Fibroblast of the aortic adventitia (primary cell): ENCODE results near the gene MTREX. TPM values are rescaled to one million over a fixed set of nuclear protein-coding genes. Genes with fewer than 3 reads are reported as not detected.
A peak's percentile ranks its signal among the peaks of the same experiment; 100 is the strongest.

Source experiments
- DNase-seq: peaks from one replicate; pipeline ENCODE4 v3.0.0-alpha.2; 2010; ENCODE audit warnings: low read depth
- H3K4me3 ChIP-seq: 2 replicates; pipeline ENCODE4 v1.5.1; 2011; ENCODE audit warnings: low read depth, mild to moderate bottlenecking, control low read depth, low read length, moderate library complexity
- total RNA-seq: library from RNA; depleted of rRNA; stranded (reverse); fragments of >200 nt; gene quantifications from 2 replicates; pipeline ENCODE4 v1.2.3, GENCODE V29; 2012; ENCODE audit warnings: low replicate concordance
- TF ChIP-seq, protein P1 (sequence below): IDR thresholded peaks from 2 replicates; pipeline ENCODE4 v1.5.1; 2011; ENCODE audit warnings: mild to moderate bottlenecking, low read length, control low read depth, inconsistent platforms; ENCODE audit not compliant: insufficient read depth

Gene MTREX
- total RNA-seq, 1 donor = 123 TPM

DNA sequence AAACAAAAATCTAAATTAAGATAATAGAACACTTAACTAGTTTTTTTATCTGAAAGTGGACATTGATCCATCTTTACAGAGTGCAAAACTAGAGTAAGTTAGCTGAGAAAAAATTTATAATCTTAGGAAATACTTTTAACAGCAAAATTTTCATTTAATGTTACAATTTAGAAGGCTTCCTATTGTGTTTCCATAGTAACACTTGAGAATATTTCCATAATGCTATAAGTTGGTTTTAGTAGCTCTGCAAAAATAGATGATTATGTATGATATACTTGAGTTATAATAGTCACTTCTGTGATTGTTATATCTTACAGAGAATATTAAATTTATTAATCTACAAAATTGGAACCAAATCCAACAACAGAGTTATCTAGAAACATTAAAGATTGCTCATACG lies 78.6 kb downstream of the MTREX start:
- TF ChIP-seq, protein P1, sequence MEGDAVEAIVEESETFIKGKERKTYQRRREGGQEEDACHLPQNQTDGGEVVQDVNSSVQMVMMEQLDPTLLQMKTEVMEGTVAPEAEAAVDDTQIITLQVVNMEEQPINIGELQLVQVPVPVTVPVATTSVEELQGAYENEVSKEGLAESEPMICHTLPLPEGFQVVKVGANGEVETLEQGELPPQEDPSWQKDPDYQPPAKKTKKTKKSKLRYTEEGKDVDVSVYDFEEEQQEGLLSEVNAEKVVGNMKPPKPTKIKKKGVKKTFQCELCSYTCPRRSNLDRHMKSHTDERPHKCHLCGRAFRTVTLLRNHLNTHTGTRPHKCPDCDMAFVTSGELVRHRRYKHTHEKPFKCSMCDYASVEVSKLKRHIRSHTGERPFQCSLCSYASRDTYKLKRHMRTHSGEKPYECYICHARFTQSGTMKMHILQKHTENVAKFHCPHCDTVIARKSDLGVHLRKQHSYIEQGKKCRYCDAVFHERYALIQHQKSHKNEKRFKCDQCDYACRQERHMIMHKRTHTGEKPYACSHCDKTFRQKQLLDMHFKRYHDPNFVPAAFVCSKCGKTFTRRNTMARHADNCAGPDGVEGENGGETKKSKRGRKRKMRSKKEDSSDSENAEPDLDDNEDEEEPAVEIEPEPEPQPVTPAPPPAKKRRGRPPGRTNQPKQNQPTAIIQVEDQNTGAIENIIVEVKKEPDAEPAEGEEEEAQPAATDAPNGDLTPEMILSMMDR = no peak
- H3K4me3 ChIP-seq = no peak overlapping the region
- DNase-seq = no peak

DNA sequence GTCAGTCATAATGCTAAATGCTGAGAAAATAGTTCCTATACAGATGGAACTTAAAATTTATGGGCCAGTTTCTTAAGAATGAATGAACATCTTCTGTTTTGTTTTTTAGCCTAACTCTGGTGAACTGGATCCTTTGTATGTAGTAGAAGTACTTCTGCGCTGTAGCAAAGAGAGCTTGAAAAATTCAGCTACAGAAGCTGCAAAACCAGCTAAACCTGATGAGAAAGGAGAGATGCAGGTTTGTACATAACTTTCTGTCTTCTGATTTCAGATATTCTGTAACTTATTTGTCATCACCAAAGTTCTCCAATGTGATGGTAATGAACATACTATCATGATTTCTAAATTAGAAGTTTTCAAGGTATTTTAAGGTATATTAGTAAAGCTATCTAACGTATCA lies 80.1 kb downstream of the MTREX start:
- no peak overlapping the region for H3K4me3 ChIP-seq
- DNase-seq = no peak
- TF ChIP-seq, protein P1 = no peak

DNA sequence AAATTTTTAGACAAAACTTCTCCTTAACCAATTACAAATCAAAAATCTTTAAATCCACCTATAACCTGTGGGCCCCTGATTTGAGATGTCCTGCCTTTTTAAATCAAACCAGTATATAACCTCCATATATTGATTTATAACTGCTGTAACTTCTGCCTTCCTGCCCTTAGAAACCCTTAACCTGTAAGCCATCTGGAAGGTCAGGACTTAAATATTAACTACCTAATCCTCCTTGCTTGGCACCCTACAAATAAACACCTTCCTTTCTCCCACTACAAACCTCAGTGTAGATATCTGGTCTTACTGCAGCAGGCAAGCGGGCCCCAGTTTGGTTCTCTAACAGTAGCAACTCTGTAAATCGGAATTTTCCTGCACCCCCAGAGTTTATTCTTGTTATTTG lies 83.9 kb downstream of the MTREX start:
- H3K4me3 ChIP-seq = no peak overlapping the region
- TF ChIP-seq, protein P1 = no peak
- no peak for DNase-seq

DNA sequence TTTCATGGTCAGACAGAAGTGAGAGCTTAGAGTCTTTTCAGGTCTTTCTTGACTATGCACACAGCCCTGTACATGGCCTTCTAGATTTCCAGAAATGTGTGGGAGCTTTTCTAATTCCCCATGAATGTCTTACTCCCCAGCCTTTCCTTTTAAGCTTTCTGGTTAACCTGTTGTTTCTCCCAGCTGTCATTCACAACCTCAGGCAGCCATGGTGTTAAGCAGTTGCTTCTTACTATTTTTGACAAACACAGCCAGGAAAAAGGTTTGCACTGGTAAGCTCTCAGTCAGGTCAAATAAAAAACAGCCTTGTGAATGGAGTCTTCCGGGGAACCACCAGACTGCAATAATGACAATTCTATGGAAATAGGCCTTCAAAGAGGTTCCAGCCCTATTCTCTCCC lies 84.9 kb downstream of the MTREX start:
- DNase-seq = no peak

DNA sequence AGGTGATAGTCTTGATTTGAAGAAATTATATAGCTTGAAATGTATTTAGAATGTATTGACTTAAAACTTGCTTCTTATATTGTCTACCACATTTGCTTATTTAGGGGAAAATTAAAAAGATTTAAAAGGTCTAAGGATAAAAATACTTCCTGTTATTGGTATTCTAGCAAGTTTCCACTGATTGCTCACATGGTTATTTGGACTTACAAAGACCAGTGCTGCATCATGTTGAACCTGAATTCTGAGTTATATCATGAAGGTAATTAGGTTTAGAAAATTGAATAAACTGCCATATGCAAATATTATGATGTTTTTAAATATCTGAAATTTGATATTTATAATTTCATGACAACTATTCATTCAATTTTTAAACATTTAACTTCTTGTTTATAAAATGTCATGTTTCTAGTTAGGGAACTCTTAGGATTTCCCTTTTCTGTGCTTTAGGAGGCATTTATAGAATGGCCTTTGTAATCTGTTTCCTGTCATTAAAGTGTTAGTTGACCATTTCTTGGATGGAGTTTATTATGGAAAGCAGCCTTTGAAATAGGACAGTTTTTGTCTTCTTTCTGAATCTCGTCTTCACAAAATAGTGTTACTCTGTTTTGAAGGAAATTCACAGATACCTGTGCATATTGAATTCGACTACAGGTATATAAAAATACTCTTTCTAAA lies 85.8 kb downstream of the MTREX start:
- no peak for DNase-seq
- H3K4me3 ChIP-seq = no peak overlapping the region
- TF ChIP-seq, protein P1 = no peak

More for the DNA sequence above, 84.9 kb downstream of the MTREX start:
- TF ChIP-seq, protein P1 = no peak
- no peak overlapping the region for H3K4me3 ChIP-seq

DNA sequence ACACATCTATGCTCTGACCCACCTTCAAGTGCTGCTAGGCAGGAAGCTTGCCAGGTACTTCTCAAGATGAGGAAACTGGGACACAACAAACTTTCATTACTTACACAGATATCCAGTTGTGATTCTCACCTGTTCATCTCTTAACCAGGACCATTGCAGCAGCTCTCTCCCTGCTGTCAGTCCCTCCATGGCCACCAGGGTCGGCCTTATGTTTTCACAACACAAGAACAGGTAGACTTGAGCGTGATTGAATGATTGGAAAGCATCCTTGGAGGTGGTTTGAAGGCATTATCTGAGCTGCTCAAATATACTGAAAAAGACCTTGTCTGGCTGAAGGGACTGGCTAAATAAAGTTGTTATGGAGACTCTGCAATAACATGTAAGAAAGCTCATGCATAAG lies 94.4 kb downstream of the MTREX start:
- no peak for DNase-seq
- TF ChIP-seq, protein P1 = peak; percentile 31
- H3K4me3 ChIP-seq = no peak overlapping the region

DNA sequence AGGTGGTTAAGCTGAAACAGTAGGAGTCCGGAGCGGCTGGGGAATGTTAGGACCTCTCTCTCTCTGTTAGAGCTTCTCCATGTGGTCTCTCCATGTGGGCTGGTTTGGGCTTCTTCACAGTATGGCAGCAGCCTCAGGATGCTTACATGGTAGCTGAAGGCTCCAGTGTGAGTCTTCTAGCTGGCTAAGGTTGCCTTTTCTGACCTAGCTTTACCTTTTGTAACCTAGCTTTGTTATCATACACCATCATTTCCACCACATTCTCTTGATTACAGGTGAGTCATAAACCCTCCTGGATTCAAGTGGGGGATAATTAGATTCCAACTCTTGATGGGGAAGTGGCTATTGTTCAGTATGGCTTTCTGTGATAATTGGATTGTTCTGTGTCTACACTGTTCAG lies 98.5 kb downstream of the MTREX start:
- TF ChIP-seq, protein P1 = no peak
- DNase-seq = no peak
- no peak overlapping the region for H3K4me3 ChIP-seq
